Hematopoietic multipotent progenitor cell treated with erythropoietin and hydrocortisone succinate and interleukin-3 and kit ligand, for 6 days (in vitro differentiated cells): ENCODE measurements around the gene GOLGA3.
"Not testable (repeated sequence)": the region's sequence is repeated elsewhere in the genome, so short reads cannot be mapped to it uniquely, and the experiment has no call there.

Experiments
- DNase-seq: peaks from one replicate; pipeline ENCODE4 v3.0.0-alpha.2; 2015

Gene GOLGA3

DNA sequence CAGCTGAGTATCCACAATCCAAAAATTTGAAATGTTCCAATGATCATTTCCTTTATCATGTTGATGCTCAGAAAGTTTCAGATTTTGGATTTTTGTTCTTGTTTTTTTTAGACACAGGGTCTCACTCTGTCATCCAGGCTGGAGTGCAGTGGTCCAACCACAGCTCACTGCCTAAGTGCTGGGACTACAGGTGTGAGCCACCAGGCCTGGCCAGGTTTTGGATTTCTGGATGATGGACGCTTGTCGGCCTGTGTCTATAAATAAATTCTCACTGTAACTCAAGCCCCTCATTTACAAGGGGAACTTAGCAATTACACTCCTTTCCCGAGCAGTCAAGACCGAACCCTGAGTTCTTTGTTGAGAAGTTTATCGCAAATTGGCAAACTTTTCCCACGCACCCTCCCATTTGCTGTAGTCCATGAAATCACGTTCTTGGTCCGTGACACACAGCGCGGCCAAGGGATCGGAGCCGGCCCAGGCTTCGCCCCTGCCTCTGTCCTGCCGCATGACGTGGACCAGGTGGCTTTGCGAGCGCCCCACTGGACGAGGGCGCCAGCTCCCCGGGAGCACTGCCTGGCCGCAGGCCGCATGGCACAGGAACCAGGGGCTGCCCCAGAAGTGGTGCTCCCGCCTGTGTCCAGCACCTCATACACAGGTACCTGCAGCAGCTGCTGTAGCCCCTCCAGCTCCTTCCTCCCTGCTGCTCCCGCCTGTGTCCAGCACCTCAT, 53.0 kb downstream of the GOLGA3 start:
- no peak for DNase-seq

GRCh38 chr12:132774646-132775275, 53.9 kb downstream of the GOLGA3 start:
- DNase-seq: no peak

GRCh38 chr12:132774159-132774558, 54.5 kb downstream of the GOLGA3 start:
- DNase-seq: no peak

GRCh38 chr12:132773077-132773955, 55.4 kb downstream of the GOLGA3 start:
- no peak for DNase-seq

DNA sequence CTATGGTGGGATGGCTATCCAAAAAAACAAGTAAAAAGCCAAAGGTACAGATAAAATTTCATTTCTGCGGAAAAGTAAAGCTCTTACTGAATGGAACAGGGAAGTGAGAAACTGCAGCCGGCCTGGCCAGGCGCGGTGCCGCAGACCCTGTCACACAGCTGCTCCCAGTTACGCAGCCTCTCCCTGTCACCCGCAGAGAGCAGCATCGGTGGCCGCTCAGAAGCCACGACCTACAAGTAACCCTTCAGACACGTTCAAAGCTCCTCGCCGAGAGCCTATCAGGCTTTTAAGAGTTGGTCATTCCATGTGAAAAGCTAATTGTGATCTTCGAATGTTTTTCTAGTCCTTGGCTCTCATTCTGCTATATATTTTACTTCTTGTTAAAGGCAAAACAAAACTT, 56.1 kb downstream of the GOLGA3 start:
- DNase-seq: no peak

DNA sequence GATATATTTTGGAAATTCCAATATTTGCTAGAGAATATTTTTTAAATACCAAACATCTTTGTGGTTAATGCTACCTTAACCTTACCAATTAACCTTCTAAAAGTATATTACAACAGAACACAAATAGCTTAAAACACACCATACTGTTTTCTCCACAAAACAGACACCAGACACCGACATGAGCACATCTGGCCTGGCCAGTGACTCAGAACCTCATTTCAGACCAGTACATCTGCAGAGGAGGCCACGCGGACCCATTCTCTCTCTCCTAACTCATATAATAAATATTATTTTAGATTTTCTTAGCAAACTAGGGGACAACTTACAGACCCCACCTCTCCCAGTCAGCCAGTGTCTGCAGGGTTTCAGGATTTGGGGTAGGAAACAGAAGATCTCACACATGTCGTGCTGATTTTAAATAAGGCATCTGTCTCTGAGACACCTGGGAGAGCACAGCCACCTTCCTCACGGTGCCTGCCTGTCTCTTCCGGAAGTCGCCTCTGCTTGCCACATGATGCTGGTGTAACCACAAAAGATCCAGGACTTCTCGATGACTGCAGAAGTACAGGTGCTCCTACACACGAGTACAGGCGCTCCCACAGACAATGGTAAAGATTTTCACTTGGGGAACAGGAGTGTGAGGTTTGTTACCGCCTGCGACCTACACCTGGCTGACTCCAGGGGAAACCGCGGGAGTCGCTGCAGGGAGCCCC, 57.4 kb downstream of the GOLGA3 start:
- no peak for DNase-seq

GRCh38 chr12:132766380-132767085, 62.1 kb downstream of the GOLGA3 start:
- DNase-seq: peak; percentile 61

GRCh38 chr12:132765361-132765760, 63.3 kb downstream of the GOLGA3 start:
- DNase-seq: peak; percentile 23

- DNase-seq: no peak
These were observed 64.4 kb downstream of the GOLGA3 start for GRCh38 chr12:132764231-132764630.

- peak; percentile 91 for DNase-seq
These were observed 66.6 kb downstream of the GOLGA3 start for GRCh38 chr12:132761921-132762583.

- DNase-seq: peak; percentile 73
These were observed 67.4 kb downstream of the GOLGA3 start, which contains the start of gene ANKLE2 for GRCh38 chr12:132761032-132761920. TSS of gene ANKLE2 (minus strand) at chr12:132761832. CDS start at chr12:132761798, 34 bp downstream.

- DNase-seq: no peak
These were observed 69.3 kb downstream of the GOLGA3 start for GRCh38 chr12:132759359-132759758.

DNA sequence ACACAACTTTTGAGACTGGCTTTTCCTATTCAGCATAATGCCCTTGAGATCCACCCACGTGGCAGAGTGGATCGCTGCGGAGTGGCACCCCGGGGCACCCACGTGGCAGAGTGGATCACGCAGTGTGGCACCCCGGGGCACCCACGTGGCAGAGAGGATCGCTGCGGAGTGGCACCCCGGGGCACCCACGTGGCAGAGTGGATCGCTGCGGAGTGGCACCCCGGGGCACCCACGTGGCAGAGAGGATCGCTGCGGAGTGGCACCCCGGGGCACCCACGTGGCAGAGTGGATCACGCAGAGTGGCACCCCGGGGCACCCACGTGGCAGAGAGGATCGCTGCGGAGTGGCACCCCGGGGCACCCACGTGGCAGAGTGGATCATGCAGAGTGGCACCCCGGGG, 69.8 kb downstream of the GOLGA3 start:
- not testable (repeated sequence) for DNase-seq

GRCh38 chr12:132754160-132754932, 74.3 kb downstream of the GOLGA3 start:
- DNase-seq: peak; percentile 55

- not testable (repeated sequence) for DNase-seq
These were observed 75.0 kb downstream of the GOLGA3 start for GRCh38 chr12:132753670-132754069.

DNA sequence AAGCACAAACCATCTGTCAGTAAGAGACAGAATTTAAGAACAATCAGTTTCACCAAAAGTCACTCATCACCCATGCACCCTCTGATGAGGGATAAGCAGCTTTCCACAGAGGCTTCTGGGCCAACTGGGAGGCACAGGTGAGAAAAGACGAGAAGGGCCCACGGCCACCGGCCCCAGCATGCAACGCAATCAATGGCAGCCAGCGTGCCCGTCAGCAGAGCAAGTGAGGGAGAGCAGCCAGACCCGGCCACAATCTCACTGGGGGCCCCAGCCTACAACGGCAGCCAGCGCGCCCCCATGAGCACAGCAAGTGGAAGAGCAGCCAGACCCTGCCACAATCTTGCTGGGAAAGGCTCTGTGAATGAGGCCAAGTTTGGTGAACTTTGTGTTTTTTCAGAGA, 80.3 kb downstream of the GOLGA3 start:
- DNase-seq: no peak

- no peak for DNase-seq
These were observed 80.8 kb downstream of the GOLGA3 start for GRCh38 chr12:132747896-132748295.

DNA sequence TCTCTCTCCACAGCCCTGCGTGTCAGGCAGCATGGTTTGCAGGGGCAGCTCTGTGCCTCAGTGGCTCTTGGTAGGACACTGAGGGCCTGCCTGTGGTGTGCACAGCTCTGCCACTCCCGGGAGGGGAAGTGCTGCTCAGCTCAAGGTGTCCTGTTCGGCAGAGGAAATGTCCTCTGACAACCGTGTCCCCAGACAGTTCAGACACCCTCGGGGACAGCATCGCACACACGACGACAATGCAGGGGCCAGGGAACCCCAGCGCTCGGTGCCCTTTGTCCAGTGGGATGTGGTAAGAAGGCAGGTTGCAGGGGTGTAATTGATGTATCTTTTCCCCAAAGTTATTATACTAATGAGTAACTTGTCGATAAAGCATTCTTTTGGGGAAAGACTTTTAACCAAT, 81.3 kb downstream of the GOLGA3 start:
- DNase-seq: no peak

- no peak for DNase-seq
These were observed 82.1 kb downstream of the GOLGA3 start for GRCh38 chr12:132746613-132747012.

- DNase-seq: no peak
These were observed 84.8 kb downstream of the GOLGA3 start for GRCh38 chr12:132743831-132744230.
